Panc1 (cell line): Measurements from ENCODE around the gene NFILZ. TPM values are rescaled to one million over a fixed set of nuclear protein-coding genes. Genes with fewer than 3 reads are reported as not detected.
A peak's percentile ranks its signal among the peaks of the same experiment; 100 is the strongest.

Source experiments
- ATAC-seq: fragments of 200-7000 bp; cut with Tn5 transposase; 2 replicates; pipeline ENCODE4 v1.9.1; 2020; ENCODE audit warnings: mild to moderate bottlenecking, moderate library complexity
- BruUV-seq: library from RNA; stranded (reverse); fragments of 400-500 nt; replicated peaks from 2 replicates; lab custom pipeline; 2021; lab: Mats Ljungman, UMichigan
- CTCF ChIA-PET: fragments of 300-600 bp; sonication (Branson Sonifier 250); formaldehyde crosslinking; loops from one replicate; lab custom pipeline; 2022; ENCODE audit warnings: antibody characterized with exemption; lab: Charles Lee
- POLR2A ChIA-PET: fragments of 300-600 bp; sonication (Branson Sonifier 250); formaldehyde crosslinking; loops from one replicate; lab custom pipeline; 2022; ENCODE audit warnings: antibody characterized with exemption; lab: Charles Lee
- DNase-seq: peaks from one replicate; pipeline ENCODE4 v3.0.0-alpha.2; 2010; ENCODE audit warnings: low read depth, low spot score
- H3K27ac ChIP-seq: 2 replicates; pipeline ENCODE4 v1.5.1; 2011; ENCODE audit warnings: mild to moderate bottlenecking, low read length, inconsistent platforms
- H3K27me3 ChIP-seq: fragments of 200-500 bp; sonication (Bioruptor generic); 2 replicates; pipeline ENCODE4 v1.6.0; 2014; ENCODE audit warnings: low read length, inconsistent platforms; ENCODE audit not compliant: control insufficient read depth, insufficient read depth
- H3K36me3 ChIP-seq: fragments of 200-500 bp; sonication (Bioruptor generic); 2 replicates; pipeline ENCODE4 v1.5.1; 2014; ENCODE audit warnings: inconsistent platforms, mild to moderate bottlenecking, low read length, moderate library complexity; ENCODE audit not compliant: control insufficient read depth, insufficient read depth
- H3K4me1 ChIP-seq: 2 replicates; pipeline ENCODE4 v1.5.1; 2011; ENCODE audit warnings: inconsistent platforms, mild to moderate bottlenecking, low read length, moderate library complexity; ENCODE audit not compliant: control insufficient read depth, insufficient read depth
- H3K4me3 ChIP-seq, 2 experiments: 2 replicates each; pipeline ENCODE4 v1.5.1; 2011 to 2012; ENCODE audit warnings: low read depth in 2 of 2, low read length in 2 of 2, mild to moderate bottlenecking in 2 of 2, inconsistent platforms in 1 of 2, moderate library complexity in 1 of 2
- H3K9me3 ChIP-seq: fragments of 200-500 bp; sonication (Bioruptor generic); 2 replicates; pipeline ENCODE4 v1.5.1; 2014; ENCODE audit warnings: low read depth, mild to moderate bottlenecking, inconsistent platforms, low read length, moderate library complexity; ENCODE audit not compliant: control insufficient read depth, insufficient read depth
- CTCF ChIP-seq: fragments of 450-650 bp; IDR thresholded peaks from 2 replicates; pipeline ENCODE4 v1.5.1; 2017; ENCODE audit warnings: mild to moderate bottlenecking
- POLR2AphosphoS5 ChIP-seq: IDR thresholded peaks from 2 replicates; pipeline ENCODE4 v1.6.1; 2012; ENCODE audit warnings: mild to moderate bottlenecking, low read depth, low read length, moderate library complexity
- REST ChIP-seq, 2 experiments: IDR thresholded peaks; 2 replicates each; pipeline ENCODE4 v1.6.1; 2011 to 2012; ENCODE audit warnings: low read depth in 2 of 2, control low read depth in 1 of 2, low read length in 1 of 2, mild to moderate bottlenecking in 1 of 2, moderate library complexity in 1 of 2; ENCODE audit not compliant: insufficient read depth in 1 of 2
- SIN3A ChIP-seq: IDR thresholded peaks from 2 replicates; pipeline ENCODE4 v1.6.1; 2012; ENCODE audit warnings: low read depth, mild to moderate bottlenecking, low read length, moderate library complexity, borderline replicate concordance; ENCODE audit not compliant: insufficient read depth
- TCF7L2 ChIP-seq: IDR thresholded peaks from 2 replicates; pipeline ENCODE4 v1.6.1; 2011; ENCODE audit warnings: mild to moderate bottlenecking, low read depth, low read length, inconsistent platforms
- in situ Hi-C: cut with HindIII; loops from 2 replicates; pipeline ENCODE4 v1.10.0; 2016; ENCODE audit warnings: low sequenced_read_pairs, low pct_unique_long_range_greater_than_20kb
- intact Hi-C: fragments of 100-400 bp; cut with micrococcal nuclease; formaldehyde crosslinking; loops from one replicate; pipeline ENCODE4 v1.10.0; 2022; ENCODE audit not compliant: unreplicated experiment
- total RNA-seq: library from RNA; stranded (reverse); gene quantifications from one replicate; pipeline ENCODE4 v1.2.1, GENCODE V29; 2021; ENCODE audit not compliant: unreplicated experiment

Gene NFILZ
- total RNA-seq, 1 experiment from 2014 or later = not detected

GRCh38 chr19:8630796-8631424 lies 477 bp downstream of the NFILZ start:
- Histone ChIP-seq H3K27ac (no peak overlapping the region), H3K27me3 (no peaks in the 10 kb centered on the region), H3K9me3 (no peaks in the 10 kb centered on the region), H3K4me3 (no peak overlapping the region), H3K36me3 (no peaks in the 10 kb centered on the region), H3K4me1 (no peaks in the 10 kb centered on the region)
- intact Hi-C loops (no loop called here), in situ Hi-C loops (no loop called here)
- ATAC-seq = no peak
- CTCF ChIA-PET = interaction anchor here (0.6 kb wide), 1 partner anchor 8 kb away, joined by 9 read pairs; no protein-coding TSS in a partner anchor
- POLR2A ChIA-PET = interaction anchor here (1.0 kb wide), 1 partner anchor 16 kb away, joined by 3 read pairs; no protein-coding TSS in a partner anchor
- DNase-seq = no peak
- TF ChIP-seq TCF7L2 (peak; percentile 38), POLR2AphosphoS5 (no peak), CTCF (no peak)
- BruUV-seq = no TSS peak

GRCh38 chr19:8631425-8631819 lies 989 bp downstream of the NFILZ start:
- ATAC-seq (peak; percentile 72), DNase-seq (no peak)
- H3K36me3 ChIP-seq = no peaks in the 10 kb centered on the region
- intact Hi-C loops = no loop called here
- no peaks in the 10 kb centered on the region for H3K27me3 ChIP-seq
- no peak overlapping the region for H3K27ac ChIP-seq
- BruUV-seq = no TSS peak
- ChIA-PET CTCF (interaction anchor here (0.6 kb wide), 1 partner anchor 9 kb away, joined by 9 read pairs; no protein-coding TSS in a partner anchor), POLR2A (no interaction called here)
- no peak overlapping the region for H3K4me3 ChIP-seq
- in situ Hi-C loops = no loop called here
- TF ChIP-seq POLR2AphosphoS5 (no peak), TCF7L2 (no peak; the same call in none of the 2 replicates), SIN3A (no peak), CTCF (no peak), REST (IDR thresholded peaks at IDR 0.05; ENCODE audit: insufficient read depth in 1 of 2, low read depth in 2 of 2, low read length in 1 of 2) (no peak)
- no peaks in the 10 kb centered on the region for H3K4me1 ChIP-seq
- H3K9me3 ChIP-seq = no peaks in the 10 kb centered on the region
